HUDEP-2 (cell line): ENCODE measurements around the gene HOXC12.

Experiments used
- DNase-seq, 76 experiments: peaks; one replicate each; lab custom pipeline; 2025; ENCODE audit not compliant: unreplicated experiment in 76 of 76; lab: John Stamatoyannopoulos, UW

The HOXC12 gene

GRCh38 chr12:53954694-53955035, at the start of gene HOXC12:
Gene HOXC12, plus strand, starts transcription at chr12:53954903. Its CDS starts 27 bp downstream, at chr12:53954930.
- no peak for DNase-seq

GRCh38 chr12:53907103-53907502, 47.6 kb upstream of the HOXC12 start:
- no peak for DNase-seq

GRCh38 chr12:53916788-53917655, 37.7 kb upstream of the HOXC12 start:
- DNase-seq: no peak

GRCh38 chr12:53924521-53925405, 29.9 kb upstream of the HOXC12 start:
- DNase-seq: no peak

GRCh38 chr12:53927220-53928029, 27.3 kb upstream of the HOXC12 start:
- no peak for DNase-seq

- no peak for DNase-seq
These were observed 26.5 kb upstream of the HOXC12 start for GRCh38 chr12:53928054-53928835.

- no peak for DNase-seq
These were observed 25.2 kb upstream of the HOXC12 start for GRCh38 chr12:53929527-53929926.

- no peak for DNase-seq
These were observed 24.0 kb upstream of the HOXC12 start for GRCh38 chr12:53930591-53931255.

- DNase-seq: no peak
These were observed 22.7 kb upstream of the HOXC12 start for GRCh38 chr12:53931844-53932581.

GRCh38 chr12:53932915-53933314, 21.8 kb upstream of the HOXC12 start:
- DNase-seq: no peak

- no peak for DNase-seq
These were observed 19.0 kb upstream of the HOXC12 start for GRCh38 chr12:53935383-53936341.

GRCh38 chr12:53937099-53937498, 17.6 kb upstream of the HOXC12 start:
- no peak for DNase-seq

GRCh38 chr12:53937596-53938325, 16.9 kb upstream of the HOXC12 start:
- DNase-seq: no peak

GRCh38 chr12:53938326-53939140, 16.2 kb upstream of the HOXC12 start, which contains the start of gene HOXC13:
Gene HOXC13, plus strand, starts transcription at chr12:53938831. Its CDS starts 76 bp downstream, at chr12:53938907.
- peak in 43 of 76 experiments; percentile 5 to 68 (median 23) for DNase-seq

- DNase-seq: no peak
These were observed 15.3 kb upstream of the HOXC12 start for GRCh38 chr12:53939141-53940108.
